GM19467 (cell line): ENCODE measurements around the gene ENTREP1.
"Not testable (repeated sequence)": the region's sequence is repeated elsewhere in the genome, so short reads cannot be mapped to it uniquely, and the experiment has no call there.

Experiments
- ATAC-seq: cut with Tn5 transposase; IDR thresholded peaks from one replicate; pipeline ENCODE4 v1.9.1; 2021; ENCODE audit warnings: mild to moderate bottlenecking, moderate library complexity; ENCODE audit not compliant: unreplicated experiment

Gene ENTREP1

DNA sequence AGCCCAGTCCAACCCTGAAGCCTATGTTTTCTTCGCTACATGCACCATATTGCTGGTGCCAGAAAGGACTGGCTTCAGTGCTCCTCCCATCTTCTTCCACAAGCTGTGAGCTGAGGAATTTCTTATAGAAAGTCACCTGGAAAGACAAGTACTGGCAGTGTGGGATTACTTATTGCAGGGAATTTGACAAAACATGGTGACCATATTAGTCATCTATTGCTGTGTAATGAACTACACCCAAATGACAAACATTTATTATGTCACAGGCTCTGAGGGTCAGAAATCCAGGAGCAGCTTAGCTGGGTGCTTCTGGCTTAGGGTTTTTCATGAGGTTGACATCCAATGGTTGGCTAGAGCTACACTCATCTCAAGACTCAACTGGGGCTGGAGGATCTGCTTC lies 75.5 kb downstream of the ENTREP1 start:
- no peak for ATAC-seq

DNA sequence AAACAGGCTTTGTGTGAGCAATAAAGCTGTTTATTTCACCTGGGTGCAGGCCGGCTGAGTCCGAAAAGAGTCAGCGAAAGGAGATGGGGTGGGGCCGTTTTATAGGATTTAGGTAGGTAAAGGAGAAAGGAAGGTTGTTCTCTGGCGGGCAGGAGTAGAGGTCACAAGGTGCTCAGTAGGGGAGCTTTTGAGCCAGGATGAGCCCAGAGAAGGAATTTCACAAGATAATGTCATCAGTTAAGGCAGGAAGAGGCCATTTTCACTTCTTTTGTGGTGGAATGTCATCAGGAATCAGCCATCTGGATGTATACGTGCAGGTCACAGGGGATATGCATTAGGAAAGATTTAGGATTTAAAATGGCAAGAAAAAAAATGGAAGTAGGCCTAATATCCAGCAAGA lies 84.9 kb downstream of the ENTREP1 start:
- not testable (repeated sequence) for ATAC-seq

DNA sequence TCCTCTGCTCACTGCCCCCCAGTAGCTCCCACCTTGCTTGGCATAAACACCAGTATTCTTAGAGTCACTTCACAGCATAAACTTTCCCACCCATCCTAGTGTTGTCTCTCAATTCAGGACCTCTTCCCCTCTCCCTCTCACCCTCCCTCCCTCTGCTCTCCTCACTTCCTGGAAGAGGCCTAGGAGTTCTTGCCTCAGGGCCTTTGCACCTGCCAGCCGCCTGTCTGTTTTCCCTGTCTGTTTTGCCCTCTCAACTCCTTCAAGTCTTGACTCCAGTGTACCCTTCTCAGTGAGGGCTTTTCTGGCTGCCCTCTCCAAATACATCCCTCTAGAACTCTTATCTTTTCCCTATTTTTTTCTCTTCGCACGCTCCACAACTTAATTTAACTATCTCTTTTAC lies 86.2 kb downstream of the ENTREP1 start:
- no peak for ATAC-seq

DNA sequence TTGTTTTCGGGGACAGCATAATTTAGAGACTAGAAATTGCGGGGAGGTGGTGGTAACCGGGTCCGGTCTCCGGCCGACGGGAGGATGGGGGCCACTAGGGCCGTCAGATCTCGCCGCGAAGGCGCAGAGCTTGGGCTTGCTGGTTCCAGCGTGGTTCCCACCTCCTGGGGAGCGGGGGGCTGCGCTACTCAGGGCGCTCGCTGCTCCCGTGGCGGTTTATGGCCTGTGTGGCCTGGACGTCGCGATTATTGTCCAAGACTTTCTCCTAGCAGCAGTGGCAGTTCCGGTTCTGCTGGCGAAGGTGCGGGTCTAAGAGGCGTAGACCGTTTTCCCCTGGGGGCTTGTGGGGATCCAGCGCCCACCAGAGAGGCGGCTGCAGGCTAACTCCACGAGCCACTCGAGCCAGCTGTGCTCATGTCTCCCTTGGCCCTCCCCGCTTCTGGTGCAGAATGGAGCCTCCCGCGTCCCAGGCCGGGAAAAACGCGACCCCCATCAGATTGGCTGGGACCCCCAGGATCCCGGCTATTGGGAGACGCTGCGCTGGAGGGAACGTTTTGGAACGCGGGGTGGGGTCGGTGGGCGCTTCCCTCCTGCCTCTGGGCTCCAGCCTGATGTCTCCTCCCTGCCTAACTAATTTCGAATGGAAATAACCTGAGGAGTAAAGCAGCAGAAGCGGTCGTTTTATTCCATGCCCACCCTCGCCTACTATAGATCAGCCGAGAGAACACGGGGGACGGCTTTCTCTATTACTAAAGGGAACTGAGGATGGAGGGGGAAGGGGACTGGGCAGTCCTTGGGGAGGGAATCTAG lies 87.1 kb downstream of the ENTREP1 start:
- ATAC-seq = no peak

DNA sequence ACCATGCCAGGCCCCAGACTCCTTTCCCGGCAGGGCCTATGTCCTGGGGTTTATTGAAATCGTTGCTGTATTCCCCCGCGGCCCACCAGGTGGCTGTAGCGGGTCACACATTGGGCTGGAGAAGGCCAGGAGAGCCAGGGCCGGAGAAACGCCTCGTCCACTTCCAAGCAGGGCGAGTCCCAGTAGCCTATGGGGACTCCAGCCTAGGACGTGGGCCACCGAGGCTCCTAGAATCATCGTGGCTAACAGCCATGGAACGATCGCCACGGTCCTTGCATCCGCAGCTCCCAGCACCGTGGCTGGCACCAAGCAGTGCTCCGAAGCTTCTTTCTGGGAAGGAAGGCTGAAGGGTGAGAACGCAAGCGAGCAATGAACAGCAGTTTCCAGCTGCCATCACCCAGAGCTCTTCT lies 87.7 kb downstream of the ENTREP1 start:
- ATAC-seq = no peak

DNA sequence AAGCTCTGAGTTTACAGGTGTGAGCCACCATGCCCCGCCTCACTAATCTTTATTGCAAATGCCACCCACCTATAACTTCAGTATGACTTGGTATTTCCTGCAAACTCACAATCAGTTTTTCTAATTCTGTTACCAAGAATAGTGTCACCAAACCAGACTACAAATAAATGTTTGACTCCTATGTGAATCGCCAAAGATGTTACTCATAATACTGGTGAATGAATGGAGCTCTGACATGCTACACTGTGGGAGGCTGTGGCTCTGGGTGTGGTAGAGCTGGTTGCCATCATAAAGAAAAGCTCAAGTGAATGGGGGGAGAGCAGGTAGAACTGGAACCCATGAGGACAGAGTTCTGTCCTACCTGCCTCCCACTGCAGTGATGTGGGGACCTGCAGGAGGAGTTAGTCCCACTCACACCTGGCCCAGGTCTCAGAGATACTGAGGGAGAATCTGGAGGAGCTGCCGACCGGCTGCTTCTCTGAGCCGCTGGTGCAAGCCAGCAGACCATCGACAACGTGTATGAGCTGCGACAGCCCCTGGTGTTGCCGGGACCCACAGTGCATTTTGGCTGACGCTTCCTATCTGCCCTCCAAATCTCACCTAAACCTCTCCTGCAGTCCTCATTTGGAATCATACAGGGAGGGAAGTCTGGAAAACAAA lies 95.7 kb downstream of the ENTREP1 start:
- ATAC-seq = no peak

DNA sequence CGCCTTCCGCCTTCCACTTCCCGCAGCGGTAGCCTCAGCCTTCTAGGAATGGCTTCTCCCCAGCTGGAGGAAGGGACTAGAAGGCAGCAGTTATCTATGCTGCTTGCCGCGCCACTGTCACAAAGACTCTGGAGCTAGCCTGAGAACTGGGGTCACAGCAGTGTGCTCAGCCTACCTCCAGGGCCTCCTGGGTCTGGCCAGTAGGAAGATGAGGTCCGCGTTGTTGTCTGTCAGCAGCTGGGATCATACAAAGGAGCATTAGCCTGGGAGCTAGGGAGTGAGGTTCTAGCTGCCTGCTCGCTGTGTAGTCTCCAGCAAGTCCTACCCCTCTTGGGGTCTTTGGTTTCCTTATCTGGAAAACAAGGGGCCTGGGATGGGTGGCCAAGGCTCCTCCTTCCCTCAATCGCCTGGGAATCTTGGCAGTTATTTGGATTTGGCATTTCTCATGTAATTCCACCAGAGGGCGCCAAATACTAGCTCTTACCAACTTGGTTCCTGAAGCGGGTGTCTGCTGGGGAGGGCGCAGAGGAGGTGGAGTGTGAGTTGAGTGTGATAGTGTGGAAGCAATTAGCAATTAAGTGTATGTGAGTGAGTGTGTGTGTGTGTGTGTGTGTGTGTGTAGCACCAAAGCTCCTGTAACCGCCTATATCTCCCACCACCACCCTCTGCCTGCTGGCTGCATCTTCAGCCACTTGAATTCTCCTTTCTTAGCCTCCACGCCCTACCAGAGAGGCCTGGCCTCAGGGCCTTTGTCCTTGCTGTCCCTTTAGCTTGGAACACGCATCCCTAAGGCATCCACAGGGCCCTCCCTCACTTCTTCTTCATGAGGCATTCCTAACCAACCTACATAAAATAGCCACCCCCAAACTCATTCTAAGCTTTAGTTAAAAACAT lies 97.1 kb downstream of the ENTREP1 start:
- ATAC-seq = no peak

DNA sequence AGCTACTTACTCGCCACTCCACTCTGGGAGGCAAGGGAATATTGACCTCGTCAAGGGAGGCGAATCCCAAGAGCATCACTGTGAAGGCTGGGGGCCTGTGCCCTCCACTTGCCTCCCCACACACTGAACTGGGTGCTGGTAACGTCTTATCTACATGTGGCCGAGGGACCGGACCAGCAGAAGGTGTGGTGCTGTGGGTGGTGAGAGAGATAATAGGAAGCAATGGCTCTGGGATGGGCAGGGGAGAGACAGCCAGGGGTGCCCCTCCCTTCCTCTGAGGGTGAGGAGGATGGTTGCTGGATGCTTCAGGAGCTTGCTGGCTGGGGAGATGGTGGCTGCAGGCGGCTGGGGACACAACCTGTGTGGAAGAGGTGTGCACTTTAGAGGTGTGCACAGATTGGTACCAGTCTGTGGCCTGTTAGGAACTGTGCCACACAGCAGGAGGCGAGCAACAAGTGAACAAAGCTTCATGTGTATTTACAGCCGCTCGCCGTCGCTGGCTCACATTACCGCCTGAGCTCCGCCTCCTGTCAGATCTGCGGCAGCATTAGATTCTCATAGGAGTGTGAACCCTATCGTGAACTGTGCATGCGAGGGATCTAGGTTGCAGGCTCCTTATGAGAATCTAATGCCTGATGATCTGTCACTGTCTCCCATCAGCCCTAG lies 100.3 kb downstream of the ENTREP1 start:
- ATAC-seq = no peak

DNA sequence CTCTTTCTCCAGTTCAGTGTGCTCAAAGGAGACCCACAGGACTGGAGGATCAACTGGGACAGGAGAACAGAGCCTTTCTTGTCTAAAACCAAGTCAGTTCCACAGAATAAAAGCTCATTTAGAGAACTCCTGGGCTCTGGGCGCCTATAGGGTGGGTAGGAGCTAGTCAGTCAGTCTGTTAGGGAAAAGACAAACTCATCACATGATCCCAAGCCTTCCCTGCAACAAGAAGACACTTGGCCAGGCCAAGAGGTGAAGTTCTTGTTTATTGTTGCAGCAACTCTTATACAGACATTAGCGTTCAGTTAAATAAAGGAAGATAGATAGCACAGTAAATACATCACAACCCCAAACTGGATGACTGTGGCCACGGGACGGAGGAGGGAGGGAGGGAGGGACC lies 102.3 kb downstream of the ENTREP1 start:
- no peak for ATAC-seq

DNA sequence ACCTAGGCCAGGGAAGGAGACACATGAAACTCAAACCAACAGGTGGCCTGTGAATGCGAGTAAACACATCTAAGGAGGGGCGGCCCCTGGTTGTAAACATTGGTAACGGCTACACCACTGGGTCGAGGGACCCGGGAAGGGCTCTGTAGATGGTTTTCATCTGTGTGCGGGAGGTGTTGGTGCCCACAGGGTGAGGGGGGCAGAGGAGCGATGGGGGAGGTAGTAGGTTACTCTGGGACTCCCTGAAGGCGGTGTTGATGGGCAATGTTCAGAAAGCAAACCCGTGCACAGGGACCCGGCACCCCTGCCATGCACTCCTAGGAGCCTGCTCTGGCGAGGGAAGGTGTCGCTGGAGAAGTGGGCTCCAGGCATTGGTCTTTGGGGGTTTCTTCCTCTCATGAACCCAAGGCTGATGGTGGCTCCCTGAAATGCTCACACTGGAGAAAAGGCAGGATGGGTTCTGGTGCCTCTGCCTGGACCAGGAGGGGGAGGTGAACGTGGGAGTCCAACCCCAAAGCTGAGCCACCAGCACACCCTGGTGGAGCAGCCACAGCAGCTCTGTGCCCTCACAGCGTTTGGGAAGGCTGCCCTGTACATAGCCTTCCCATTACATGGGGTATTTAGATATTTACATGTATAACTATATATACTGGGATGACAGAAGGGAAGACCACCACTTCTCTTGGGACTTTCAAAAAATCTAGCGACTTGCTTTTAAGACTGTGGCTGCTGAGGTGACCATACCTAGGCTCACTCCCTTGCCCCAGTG lies 103.2 kb downstream of the ENTREP1 start:
- ATAC-seq = no peak

DNA sequence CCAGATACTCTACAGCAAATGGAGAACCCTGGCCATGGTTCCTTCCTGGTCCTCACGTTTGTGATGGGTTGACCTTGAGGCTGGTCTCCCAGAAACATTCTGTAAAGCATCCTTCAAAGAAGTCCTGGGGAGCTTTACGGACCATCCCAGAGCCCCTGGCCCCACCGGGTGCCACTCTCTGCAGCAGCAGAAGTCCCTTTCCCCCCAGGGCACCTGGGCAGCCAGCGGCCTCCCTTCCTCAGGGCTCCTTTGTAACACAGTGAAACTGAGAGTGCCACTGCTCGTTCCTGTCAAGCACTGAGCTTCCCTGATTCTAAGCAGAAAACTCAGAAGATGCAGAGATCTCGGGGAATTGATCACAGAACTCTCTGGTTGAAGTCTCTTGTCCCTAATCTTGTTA lies 104.3 kb downstream of the ENTREP1 start:
- no peak for ATAC-seq

DNA sequence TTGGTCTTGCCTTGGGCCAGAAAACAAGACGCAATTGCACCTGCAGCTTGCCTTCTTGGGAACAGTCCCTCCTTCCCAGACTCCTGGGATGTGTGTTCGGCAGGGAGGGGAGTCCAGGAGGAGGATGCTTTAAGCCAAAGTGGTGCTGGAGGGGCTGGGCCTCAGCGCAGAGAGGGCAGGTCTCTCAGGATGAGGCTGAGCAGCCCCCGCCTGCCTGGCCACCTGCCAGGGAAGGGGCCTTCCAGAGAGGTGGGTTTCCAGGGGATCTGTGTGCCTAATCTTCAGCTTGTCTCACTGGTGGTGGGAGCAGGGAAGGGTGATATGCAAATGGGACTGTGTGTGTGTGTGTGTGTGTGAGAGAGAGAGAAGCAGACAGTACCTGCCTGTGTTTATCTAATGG lies 105.2 kb downstream of the ENTREP1 start:
- ATAC-seq = no peak

DNA sequence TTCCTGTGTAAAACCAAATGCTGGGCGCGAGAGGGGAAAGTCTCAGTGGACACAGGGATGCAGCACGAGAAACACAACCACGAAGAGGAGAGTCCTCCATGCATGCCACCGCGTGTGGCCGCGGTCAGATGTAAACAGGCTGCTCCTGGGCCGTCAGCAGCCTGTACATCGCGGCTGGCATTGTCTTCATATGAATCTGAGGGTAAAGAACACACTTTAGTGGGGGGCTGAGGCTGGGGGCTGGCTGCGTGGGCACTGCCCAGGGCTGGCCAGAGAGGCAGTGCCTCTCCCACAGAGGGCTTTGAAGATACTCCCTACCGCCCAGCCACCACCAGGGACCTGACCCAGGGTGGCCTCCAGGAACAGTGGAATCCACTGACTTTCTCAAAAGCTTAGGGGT lies 106.2 kb downstream of the ENTREP1 start:
- no peak for ATAC-seq

DNA sequence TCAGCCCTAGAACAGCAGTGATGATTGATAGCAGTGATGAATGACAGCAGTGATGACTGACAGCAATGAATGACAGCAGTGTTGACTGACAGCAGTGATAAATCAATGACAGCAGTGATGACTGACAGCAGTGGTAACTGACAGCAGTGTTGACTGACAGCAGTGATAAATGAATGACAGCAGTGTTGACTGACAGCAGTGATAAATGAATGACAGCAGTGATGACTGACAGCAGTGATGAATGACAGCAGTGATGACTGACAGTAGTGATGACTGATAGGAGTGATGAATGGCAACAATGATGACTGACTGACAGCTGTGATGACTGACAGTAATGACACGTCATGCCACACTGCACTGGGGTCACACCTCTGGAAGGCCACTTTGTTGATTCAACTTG lies 106.8 kb downstream of the ENTREP1 start:
- ATAC-seq = no peak

DNA sequence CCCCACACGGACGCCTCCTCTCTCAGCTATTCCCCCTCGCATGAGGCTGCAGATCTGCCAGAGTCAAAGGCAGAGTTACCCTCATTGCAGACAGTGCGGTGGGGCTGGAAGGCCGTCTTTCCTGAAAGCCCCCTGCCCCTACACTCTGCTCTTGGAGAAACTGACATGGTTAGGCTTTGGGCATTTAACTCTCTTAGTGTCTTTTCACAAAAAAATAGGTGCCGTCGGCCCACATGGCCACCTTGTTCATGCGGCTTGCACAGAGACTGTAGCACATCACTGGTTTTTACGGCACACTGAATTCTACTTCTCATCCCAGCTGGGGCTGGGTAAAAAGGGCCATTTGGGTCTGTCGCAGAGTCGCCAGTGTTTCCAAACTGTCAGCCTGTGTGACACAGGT lies 107.6 kb downstream of the ENTREP1 start:
- ATAC-seq = no peak

DNA sequence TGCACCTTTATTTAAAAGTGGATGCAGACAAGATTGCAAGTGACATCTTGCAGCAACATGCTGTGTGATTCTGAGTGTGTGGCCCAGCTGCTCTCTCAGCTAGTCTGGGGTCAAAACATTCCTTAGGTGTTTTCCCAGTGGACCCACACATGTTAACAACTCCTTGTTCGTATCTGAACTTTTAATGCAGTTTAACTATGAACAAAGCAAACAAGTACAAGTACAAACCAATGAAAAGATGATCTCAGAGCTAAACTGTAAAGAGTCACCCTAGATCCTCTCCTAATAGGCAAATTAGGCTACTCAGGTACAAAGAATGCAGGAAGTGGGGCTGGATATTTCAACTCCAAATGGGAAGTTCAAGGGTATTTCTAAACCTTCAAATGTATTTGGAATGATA lies 108.4 kb downstream of the ENTREP1 start:
- no peak for ATAC-seq

DNA sequence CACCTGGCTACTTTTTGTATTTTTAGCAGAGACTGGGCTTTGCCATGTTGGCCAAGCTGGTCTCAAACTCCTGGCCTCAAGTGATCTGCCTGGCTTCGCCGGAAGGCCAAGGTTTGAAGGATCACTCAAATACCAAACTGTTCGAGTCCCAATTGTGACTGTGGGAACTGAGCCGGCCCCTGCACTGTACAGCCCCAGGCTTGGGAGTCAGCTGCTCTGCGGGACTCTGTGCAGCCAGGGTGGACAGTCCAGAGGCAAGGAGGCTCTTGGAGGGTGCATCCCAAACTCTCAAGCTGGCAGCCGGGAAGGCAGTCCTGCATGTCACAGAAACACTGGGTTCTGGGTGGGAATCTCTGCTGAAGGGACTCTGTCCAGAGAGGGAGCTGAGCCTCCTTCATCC lies 109.0 kb downstream of the ENTREP1 start:
- no peak for ATAC-seq

DNA sequence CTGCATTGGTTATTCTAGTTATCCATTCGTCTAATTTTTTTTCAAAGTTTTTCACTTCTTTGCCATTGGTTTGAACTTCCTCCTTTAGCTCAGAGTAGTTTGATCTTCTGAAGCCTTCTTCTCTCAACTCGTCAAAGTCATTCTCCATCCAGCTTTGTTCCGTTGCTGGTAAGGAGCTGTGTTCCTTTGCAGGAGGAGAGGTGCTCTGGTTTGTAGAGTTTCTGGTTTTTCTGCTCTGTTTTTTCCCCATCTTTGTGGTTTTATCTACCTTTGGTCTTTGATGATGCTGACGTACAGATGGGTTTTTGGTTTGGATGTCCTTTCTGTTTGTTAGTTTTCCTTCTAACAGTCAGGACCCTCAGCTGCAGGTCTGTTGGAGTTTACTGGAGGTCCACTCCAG lies 114.6 kb downstream of the ENTREP1 start:
- not testable (repeated sequence) for ATAC-seq

DNA sequence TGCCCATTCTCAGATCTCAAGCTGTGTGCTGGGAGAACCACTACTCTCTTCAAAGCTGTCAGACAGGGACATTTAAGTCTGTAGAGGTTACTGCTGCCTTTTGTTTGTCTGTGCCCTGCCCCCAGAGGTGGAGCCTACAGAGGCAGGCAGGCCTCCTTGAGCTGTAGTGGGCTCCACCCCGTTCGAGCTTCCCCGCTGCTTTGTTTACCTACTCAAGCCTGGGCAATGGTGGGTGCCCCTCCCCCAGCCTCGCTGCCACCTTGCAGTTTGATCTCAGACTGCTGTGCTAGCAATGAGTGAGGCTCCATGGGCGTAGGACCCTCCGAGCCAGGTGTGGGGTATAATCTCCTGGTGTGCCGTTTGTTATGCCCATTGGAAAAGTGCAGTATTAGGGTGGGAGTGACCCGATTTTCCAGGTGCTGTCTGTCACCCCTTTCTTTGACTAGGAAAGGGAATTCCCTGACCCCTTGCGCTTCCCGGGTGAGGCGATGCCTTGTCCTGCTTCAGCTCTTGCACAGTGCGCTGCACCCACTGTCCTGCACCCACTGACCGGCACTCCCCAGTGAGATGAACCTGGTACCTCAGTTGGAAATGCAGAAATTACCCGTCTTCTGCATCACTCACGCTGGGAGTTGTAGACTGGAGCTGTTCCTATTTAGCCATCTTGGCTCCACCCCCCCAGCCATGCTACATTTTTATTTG lies 115.4 kb downstream of the ENTREP1 start:
- ATAC-seq = not testable (repeated sequence)
